Caco-2 (cell line): Measurements from ENCODE around the gene UNC5A. TPM values are rescaled to one million over a fixed set of nuclear protein-coding genes. Genes with fewer than 3 reads are reported as not detected.

ENCODE experiments used
- BruUV-seq: library from RNA; stranded (reverse); fragments of 400-500 nt; replicated peaks from 2 replicates; lab custom pipeline; 2021; lab: Mats Ljungman, UMichigan
- CTCF ChIA-PET: fragments of 300-600 bp; sonication (Branson Sonifier 250); formaldehyde crosslinking; loops from one replicate; lab custom pipeline; 2022; ENCODE audit warnings: antibody characterized with exemption; lab: Charles Lee
- POLR2A ChIA-PET: fragments of 300-600 bp; sonication (Branson Sonifier 250); formaldehyde crosslinking; loops from one replicate; lab custom pipeline; 2022; ENCODE audit warnings: antibody characterized with exemption; lab: Charles Lee
- DNase-seq, 2 experiments: peaks; one replicate each; pipeline versions ENCODE4 v3.0.0 to v3.0.0-alpha.2; 2020 to 2022
- H3K27me3 ChIP-seq: replicated peaks from 2 replicates; pipeline ENCODE4 v1.6.0; 2011; ENCODE audit warnings: low read length; ENCODE audit not compliant: control insufficient read depth, insufficient read depth
- H3K36me3 ChIP-seq: 2 replicates; pipeline ENCODE4 v1.5.1; 2011; ENCODE audit warnings: low read length; ENCODE audit not compliant: control insufficient read depth, insufficient read depth
- H3K4me1 ChIP-seq: fragments of 250-450 bp; sonication (Bioruptor Pico); 2 replicates; pipeline ENCODE4 v1.5.1; 2020; ENCODE audit warnings: mild to moderate bottlenecking
- H3K4me3 ChIP-seq: 2 replicates; pipeline ENCODE4 v1.5.1; 2011; ENCODE audit warnings: low read depth, mild to moderate bottlenecking, control low read depth, low read length
- H3K9me3 ChIP-seq: fragments of 250-450 bp; sonication (Bioruptor Pico); 2 replicates; pipeline ENCODE4 v1.5.1; 2020; ENCODE audit warnings: mild to moderate bottlenecking, moderate library complexity
- H3K27ac Mint-ChIP-seq: one replicate; pipeline ENCODE4 v1.8.0; 2022; ENCODE audit warnings: mixed read lengths; ENCODE audit not compliant: unreplicated experiment
- H3K27me3 Mint-ChIP-seq: one replicate; pipeline ENCODE4 v1.8.0; 2022; ENCODE audit warnings: mixed read lengths; ENCODE audit not compliant: insufficient read depth, unreplicated experiment
- H3K36me3 Mint-ChIP-seq: one replicate; pipeline ENCODE4 v1.8.0; 2022; ENCODE audit warnings: mild to moderate bottlenecking, mixed read lengths; ENCODE audit not compliant: insufficient read depth, unreplicated experiment
- H3K4me1 Mint-ChIP-seq: one replicate; pipeline ENCODE4 v1.8.0; 2022; ENCODE audit warnings: low read depth, mixed read lengths; ENCODE audit not compliant: unreplicated experiment
- H3K4me3 Mint-ChIP-seq: one replicate; pipeline ENCODE4 v1.8.0; 2022; ENCODE audit warnings: mild to moderate bottlenecking, moderate library complexity, mixed read lengths; ENCODE audit not compliant: unreplicated experiment
- H3K9me3 Mint-ChIP-seq: one replicate; pipeline ENCODE4 v1.8.0; 2022; ENCODE audit warnings: mixed read lengths; ENCODE audit not compliant: unreplicated experiment
- CTCF ChIP-seq, 2 experiments: fragments of 200-600 bp in 1 of 2; IDR thresholded peaks; 1 replicate in 1 of 2; 2 replicates in 1 of 2; pipeline versions ENCODE4 v1.5.1 to v1.8.0; 2011 to 2022; ENCODE audit warnings: antibody characterized with exemption in 1 of 2, control low read depth in 1 of 2, inconsistent platforms in 1 of 2, low read depth in 1 of 2, low read length in 1 of 2, mild to moderate bottlenecking in 1 of 2, moderate library complexity in 1 of 2; ENCODE audit not compliant: insufficient read depth in 1 of 2, severe bottlenecking in 1 of 2, unreplicated experiment in 1 of 2
- intact Hi-C: fragments of 100-400 bp; cut with micrococcal nuclease; formaldehyde crosslinking; loops from one replicate; pipeline ENCODE4 v1.10.0; 2022; ENCODE audit not compliant: unreplicated experiment
- total RNA-seq: library from RNA; stranded (reverse); gene quantifications from 2 replicates; pipeline ENCODE4 v1.2.3, GENCODE V29; 2022

The UNC5A gene
- total RNA-seq, 1 experiment from 2014 or later: not detected

- no peaks in the 10 kb centered on the region for H3K4me1 ChIP-seq
- no peaks in the 10 kb centered on the region for H3K27me3 ChIP-seq
- Mint-ChIP-seq H3K9me3 (peaks cover 6% of the 10 kb centered on the region), H3K4me1 (no peaks in the 10 kb centered on the region), H3K4me3 (no peak overlapping the region), H3K27ac (no peak overlapping the region), H3K36me3 (no peaks in the 10 kb centered on the region), H3K27me3 (peaks cover 28% of the 10 kb centered on the region)
- DNase-seq: no peak
- CTCF ChIA-PET: no interaction called here
- H3K36me3 ChIP-seq: no peaks in the 10 kb centered on the region
- H3K4me3 ChIP-seq: no peak overlapping the region
- 0 out of 2 replicates have a peak, but pooled peaks cover 3% of the 10 kb centered on the region for H3K9me3 ChIP-seq
- POLR2A ChIA-PET: no interaction called here
- BruUV-seq: no TSS peak
- TF ChIP-seq CTCF (IDR thresholded peaks at IDR 0.05; ENCODE audit: insufficient read depth in 1 of 2, low read depth in 1 of 2, low read length in 1 of 2, severe bottlenecking in 1 of 2, unreplicated experiment in 1 of 2): no peak
- intact Hi-C loops: no loop called here
Observed at GRCh38 chr5:176770431-176770830, 39.9 kb upstream of the UNC5A start.

GRCh38 chr5:176771102-176771845 lies 39.1 kb upstream of the UNC5A start:
- intact Hi-C loops: no loop called here
- no peak overlapping the region for H3K27ac Mint-ChIP-seq

More at GRCh38 chr5:176771102-176771845, 39.1 kb upstream of the UNC5A start:
- peaks cover 22% of the 10 kb centered on the region for H3K27me3 Mint-ChIP-seq
- no peaks in the 10 kb centered on the region for H3K9me3 Mint-ChIP-seq
- no peak for DNase-seq
- H3K36me3 ChIP-seq: no peaks in the 10 kb centered on the region
- H3K36me3 Mint-ChIP-seq: no peaks in the 10 kb centered on the region
- H3K9me3 ChIP-seq: no peaks in the 10 kb centered on the region
- H3K4me1 ChIP-seq: no peaks in the 10 kb centered on the region
- POLR2A ChIA-PET: no interaction called here
- BruUV-seq: no TSS peak
- H3K4me3 Mint-ChIP-seq: no peak overlapping the region
- no peaks in the 10 kb centered on the region for H3K27me3 ChIP-seq
- H3K4me3 ChIP-seq: no peak overlapping the region
- CTCF ChIA-PET: interaction anchor here (0.7 kb wide), 1 partner anchor 74 kb away, joined by 4 read pairs; no protein-coding TSS in a partner anchor
- H3K4me1 Mint-ChIP-seq: no peaks in the 10 kb centered on the region
- TF ChIP-seq CTCF (IDR thresholded peaks at IDR 0.05; ENCODE audit: insufficient read depth in 1 of 2, low read depth in 1 of 2, low read length in 1 of 2, severe bottlenecking in 1 of 2, unreplicated experiment in 1 of 2): no peak
